Measurements from ENCODE around the gene FAM107A. TPM values are rescaled to one million over a fixed set of nuclear protein-coding genes. Genes with fewer than 3 reads are reported as not detected.

Gene FAM107A
- total and polyA plus RNA-seq, 11 donors: 24.6 to 144 (median 47.9) TPM

DNA sequence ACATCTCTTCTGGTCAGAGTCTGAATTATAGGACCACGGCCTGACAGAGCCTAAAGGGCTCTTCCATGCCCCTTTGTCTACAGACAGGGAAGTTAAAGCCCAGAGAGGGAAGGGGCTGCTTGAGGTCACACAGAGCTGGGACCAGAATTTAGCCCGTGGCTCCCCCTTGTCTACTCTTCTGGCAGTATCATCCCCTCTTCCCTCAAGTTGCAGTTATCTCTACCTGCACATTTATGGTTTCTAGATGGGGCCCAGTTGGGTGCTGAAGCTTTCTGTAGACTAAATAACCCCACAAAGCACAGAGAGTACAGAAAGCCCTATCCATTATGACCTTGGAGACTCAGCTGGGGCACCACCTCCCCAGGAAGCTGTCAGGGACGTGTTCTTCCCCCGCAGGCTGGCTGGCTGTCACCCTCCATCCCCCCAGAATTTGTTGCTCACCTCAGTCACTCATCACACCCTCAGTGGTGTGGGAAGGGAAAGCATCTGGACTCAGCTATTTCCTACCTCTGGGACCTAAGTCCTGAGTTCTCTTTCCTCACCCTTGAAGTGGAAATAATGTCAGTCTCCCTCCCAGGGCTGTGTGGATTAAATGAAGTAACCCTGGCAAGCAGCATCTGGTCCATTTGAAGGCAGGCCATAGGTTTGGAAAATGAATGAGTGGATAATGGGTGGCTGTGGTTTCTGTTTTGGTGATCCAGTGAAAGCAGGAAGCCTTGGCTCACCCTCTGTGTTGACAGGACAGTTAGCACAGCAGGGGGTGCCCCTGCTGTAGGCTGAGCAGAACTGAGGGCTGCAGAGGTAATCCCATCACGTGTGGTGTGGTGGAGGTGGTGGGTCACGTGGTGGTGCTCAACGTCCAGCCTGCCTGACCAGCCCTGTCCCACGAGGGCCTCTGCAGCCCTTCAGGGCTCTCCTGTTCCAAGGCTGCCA is 56.5 kb downstream of the FAM107A start:
- Histone ChIP-seq H3K9me3 (no peaks in the 10 kb centered on the region), H3K36me3 (peaks cover 8 to 99% (median 81%) of the 10 kb centered on the region in 9 donors), H3K4me1 (no peaks in the 10 kb centered on the region), H3K27ac (no peak overlapping the region), H3K27me3 (no peaks in the 10 kb centered on the region), H3K4me3 (no peak overlapping the region)
- TF ChIP-seq POLR2A (IDR thresholded peaks at IDR 0.05): no peak
- TF ChIP-seq, protein P1, sequence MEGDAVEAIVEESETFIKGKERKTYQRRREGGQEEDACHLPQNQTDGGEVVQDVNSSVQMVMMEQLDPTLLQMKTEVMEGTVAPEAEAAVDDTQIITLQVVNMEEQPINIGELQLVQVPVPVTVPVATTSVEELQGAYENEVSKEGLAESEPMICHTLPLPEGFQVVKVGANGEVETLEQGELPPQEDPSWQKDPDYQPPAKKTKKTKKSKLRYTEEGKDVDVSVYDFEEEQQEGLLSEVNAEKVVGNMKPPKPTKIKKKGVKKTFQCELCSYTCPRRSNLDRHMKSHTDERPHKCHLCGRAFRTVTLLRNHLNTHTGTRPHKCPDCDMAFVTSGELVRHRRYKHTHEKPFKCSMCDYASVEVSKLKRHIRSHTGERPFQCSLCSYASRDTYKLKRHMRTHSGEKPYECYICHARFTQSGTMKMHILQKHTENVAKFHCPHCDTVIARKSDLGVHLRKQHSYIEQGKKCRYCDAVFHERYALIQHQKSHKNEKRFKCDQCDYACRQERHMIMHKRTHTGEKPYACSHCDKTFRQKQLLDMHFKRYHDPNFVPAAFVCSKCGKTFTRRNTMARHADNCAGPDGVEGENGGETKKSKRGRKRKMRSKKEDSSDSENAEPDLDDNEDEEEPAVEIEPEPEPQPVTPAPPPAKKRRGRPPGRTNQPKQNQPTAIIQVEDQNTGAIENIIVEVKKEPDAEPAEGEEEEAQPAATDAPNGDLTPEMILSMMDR (IDR thresholded peaks at IDR 0.05): no peak
- ATAC-seq (peak in 1 of 4 donors; percentile 27), DNase-seq (no peak)
- WGBS, 4 donors: 47 to 69% (median 64%) methylated on average over 8 of the region's 8 CpGs
- intact Hi-C loops (cut with DNase I): no loop called here

DNA sequence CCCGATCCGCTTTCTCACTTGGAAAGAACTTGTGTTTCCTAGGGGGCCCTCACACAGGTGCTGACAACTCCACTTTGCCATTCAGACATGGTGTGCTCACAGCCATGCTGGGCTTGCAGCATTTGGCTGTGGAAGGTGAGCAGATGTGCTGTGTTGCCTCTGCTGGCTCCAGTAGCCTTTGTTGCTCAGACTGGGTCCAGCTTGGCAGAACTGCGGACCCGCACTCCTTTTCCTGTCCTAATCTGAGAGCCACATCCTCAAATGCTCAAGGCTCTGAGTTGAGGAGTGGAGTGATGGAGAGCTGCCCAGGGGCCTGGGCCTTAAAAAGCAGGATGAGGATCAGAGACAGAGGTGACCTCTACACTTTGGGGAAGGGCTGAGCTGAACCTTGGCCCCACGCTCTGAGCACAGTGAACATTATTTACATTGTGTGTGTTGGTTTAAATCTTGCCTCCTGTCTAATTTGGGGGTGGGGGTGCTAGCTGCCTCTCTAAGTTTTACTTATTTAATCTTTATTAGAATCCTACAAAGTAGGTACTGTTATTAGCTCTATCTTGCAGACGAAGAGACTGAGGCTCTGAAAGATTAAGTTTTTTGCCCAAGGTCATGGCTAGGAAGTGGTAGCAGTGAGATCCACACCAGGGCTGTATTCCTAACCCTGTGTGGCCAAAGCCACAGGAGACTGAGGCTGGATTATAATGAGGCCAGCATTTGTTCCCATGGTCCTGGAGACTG is 57.4 kb downstream of the FAM107A start:
- H3K27me3 ChIP-seq: no peaks in the 10 kb centered on the region
- H3K27ac ChIP-seq: no peak overlapping the region
- H3K4me1 ChIP-seq: no peaks in the 10 kb centered on the region
- 82 to 89% (median 86%) methylated on average over 6 of the region's 6 CpGs for WGBS, 4 donors
- H3K36me3 ChIP-seq: peaks cover 8 to 99% (median 83%) of the 10 kb centered on the region in 9 donors
- intact Hi-C loops (cut with DNase I): no loop called here
- H3K9me3 ChIP-seq: no peaks in the 10 kb centered on the region
- DNase-seq (no peak), ATAC-seq (no peak)
- TF ChIP-seq, protein P1 (IDR thresholded peaks at IDR 0.05): no peak
- no peak for TF ChIP-seq POLR2A (IDR thresholded peaks at IDR 0.05)
- no peak overlapping the region for H3K4me3 ChIP-seq

DNA sequence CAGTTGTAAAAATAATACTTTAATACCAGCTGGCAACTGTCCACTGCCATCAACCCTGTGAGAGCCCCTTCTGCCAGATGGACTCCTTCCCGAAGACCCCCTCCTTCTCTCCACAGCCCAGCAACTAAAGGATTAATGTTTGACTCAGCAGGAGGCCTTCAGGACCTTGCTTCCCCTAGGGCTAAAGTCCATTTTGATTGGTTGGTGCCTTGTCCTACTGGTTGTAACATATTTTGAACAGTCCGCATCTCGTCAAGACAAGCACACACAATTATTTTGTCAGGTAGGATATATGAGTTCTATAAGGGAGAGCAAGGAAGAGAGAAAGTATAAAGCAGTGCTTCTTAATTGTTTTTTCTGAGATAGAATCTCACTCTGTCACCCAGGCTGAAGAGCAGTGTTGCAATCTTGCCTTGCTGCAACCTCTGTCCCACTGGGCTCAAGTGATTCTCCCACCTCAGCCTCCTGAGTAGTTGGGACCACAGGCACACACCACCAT is 58.9 kb downstream of the FAM107A start:
- Histone ChIP-seq H3K4me1 (no peaks in the 10 kb centered on the region), H3K36me3 (peaks cover 8 to 99% (median 81%) of the 10 kb centered on the region in 9 donors), H3K27ac (no peak overlapping the region), H3K4me3 (no peak overlapping the region), H3K27me3 (no peaks in the 10 kb centered on the region), H3K9me3 (no peaks in the 10 kb centered on the region)
- DNase-seq: no peak
- ATAC-seq: no peak
- WGBS, 4 donors: 72 to 73% (median 72%) methylated on average over 3 of the region's 3 CpGs
- TF ChIP-seq, protein P1 (IDR thresholded peaks at IDR 0.05): no peak
- no peak for TF ChIP-seq POLR2A (IDR thresholded peaks at IDR 0.05)
- intact Hi-C loops (cut with DNase I): no loop called here

DNA sequence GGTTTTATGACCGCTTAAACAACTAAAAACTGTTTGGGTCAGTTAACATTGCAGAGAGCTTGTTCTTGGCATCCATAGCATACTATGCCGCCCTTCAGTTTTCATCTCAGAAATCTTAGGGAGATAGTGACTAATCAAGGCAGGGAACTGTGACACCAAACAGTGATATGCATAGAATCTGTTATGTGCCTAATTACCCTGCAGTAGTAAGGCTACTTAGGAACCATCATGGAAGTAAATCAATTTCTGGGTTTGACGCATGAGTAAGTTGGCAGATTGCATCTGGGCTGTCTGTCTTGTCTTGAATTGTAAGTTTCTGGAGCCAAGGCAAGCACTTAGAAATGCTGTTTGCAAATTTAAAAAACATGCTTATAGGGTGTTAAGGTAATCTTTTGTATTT is 62.8 kb downstream of the FAM107A start:
- Histone ChIP-seq H3K27me3 (no peaks in the 10 kb centered on the region), H3K4me3 (no peak overlapping the region), H3K9me3 (no peaks in the 10 kb centered on the region), H3K27ac (no peak overlapping the region), H3K36me3 (peaks cover 0 to 95% (median 65%) of the 10 kb centered on the region in 9 donors), H3K4me1 (no peaks in the 10 kb centered on the region)
- no peak for TF ChIP-seq POLR2A (IDR thresholded peaks at IDR 0.05)
- TF ChIP-seq, protein P1 (IDR thresholded peaks at IDR 0.05): no peak
- 93 to 96% (median 96%) methylated on average over 3 of the region's 3 CpGs for WGBS, 4 donors
- intact Hi-C loops (cut with DNase I): no loop called here
- ATAC-seq: no peak
- no peak for DNase-seq
